ENCODE measurements around the gene CALHM5. TPM values are rescaled to one million over a fixed set of nuclear protein-coding genes. Genes with fewer than 3 reads are reported as not detected.
A peak's percentile ranks its signal among the peaks of the same experiment; 100 is the strongest.

CALHM5 gene
- total and polyA plus RNA-seq, 9 of the 15 experiments (the other 6 are each of a cell fraction or from before 2014, with no cell fraction given): under 0.01 to 0.05 (median 0.02) TPM; not detected in 2

DNA sequence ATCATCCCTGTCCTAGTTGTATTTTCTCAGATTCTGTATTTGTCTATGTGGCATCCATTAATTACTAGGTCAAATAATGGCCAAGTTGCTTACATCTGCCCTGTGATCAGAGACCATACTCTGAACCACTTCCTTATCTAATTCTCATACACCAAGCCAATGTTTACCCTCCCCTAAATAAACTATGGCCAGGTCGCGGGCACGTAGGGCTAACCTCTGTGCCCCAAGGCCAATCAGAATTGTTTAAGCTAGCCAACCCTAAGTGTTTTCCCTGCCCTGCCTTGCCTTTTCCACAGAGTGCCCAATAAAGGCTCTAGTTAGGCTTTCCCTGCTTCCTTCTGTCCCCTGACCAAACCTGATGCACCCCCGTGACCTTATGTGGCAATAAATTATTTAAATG, 39.4 kb downstream of the CALHM5 start:
- H4K20me1 ChIP-seq (replicated peaks; ENCODE audit: control insufficient read depth, insufficient read depth, low read length): no peaks in the 10 kb centered on the region
- no peak for TF ChIP-seq ARHGAP35 (IDR thresholded peaks at IDR 0.05; ENCODE audit: partially characterized antibody)
- TF ChIP-seq PRMT5 (CRISPR knock-in tag; IDR thresholded peaks at IDR 0.05): no peak
- no peak for TF ChIP-seq HNRNPUL1 (IDR thresholded peaks at IDR 0.05; ENCODE audit: low read length)
- no peak for TF ChIP-seq POLR2B (IDR thresholded peaks at IDR 0.05; ENCODE audit: low read depth, partially characterized antibody)
- no peak for TF ChIP-seq MEIS2 (IDR thresholded peaks at IDR 0.05; ENCODE audit: partially characterized antibody)
- TF ChIP-seq, protein P1, sequence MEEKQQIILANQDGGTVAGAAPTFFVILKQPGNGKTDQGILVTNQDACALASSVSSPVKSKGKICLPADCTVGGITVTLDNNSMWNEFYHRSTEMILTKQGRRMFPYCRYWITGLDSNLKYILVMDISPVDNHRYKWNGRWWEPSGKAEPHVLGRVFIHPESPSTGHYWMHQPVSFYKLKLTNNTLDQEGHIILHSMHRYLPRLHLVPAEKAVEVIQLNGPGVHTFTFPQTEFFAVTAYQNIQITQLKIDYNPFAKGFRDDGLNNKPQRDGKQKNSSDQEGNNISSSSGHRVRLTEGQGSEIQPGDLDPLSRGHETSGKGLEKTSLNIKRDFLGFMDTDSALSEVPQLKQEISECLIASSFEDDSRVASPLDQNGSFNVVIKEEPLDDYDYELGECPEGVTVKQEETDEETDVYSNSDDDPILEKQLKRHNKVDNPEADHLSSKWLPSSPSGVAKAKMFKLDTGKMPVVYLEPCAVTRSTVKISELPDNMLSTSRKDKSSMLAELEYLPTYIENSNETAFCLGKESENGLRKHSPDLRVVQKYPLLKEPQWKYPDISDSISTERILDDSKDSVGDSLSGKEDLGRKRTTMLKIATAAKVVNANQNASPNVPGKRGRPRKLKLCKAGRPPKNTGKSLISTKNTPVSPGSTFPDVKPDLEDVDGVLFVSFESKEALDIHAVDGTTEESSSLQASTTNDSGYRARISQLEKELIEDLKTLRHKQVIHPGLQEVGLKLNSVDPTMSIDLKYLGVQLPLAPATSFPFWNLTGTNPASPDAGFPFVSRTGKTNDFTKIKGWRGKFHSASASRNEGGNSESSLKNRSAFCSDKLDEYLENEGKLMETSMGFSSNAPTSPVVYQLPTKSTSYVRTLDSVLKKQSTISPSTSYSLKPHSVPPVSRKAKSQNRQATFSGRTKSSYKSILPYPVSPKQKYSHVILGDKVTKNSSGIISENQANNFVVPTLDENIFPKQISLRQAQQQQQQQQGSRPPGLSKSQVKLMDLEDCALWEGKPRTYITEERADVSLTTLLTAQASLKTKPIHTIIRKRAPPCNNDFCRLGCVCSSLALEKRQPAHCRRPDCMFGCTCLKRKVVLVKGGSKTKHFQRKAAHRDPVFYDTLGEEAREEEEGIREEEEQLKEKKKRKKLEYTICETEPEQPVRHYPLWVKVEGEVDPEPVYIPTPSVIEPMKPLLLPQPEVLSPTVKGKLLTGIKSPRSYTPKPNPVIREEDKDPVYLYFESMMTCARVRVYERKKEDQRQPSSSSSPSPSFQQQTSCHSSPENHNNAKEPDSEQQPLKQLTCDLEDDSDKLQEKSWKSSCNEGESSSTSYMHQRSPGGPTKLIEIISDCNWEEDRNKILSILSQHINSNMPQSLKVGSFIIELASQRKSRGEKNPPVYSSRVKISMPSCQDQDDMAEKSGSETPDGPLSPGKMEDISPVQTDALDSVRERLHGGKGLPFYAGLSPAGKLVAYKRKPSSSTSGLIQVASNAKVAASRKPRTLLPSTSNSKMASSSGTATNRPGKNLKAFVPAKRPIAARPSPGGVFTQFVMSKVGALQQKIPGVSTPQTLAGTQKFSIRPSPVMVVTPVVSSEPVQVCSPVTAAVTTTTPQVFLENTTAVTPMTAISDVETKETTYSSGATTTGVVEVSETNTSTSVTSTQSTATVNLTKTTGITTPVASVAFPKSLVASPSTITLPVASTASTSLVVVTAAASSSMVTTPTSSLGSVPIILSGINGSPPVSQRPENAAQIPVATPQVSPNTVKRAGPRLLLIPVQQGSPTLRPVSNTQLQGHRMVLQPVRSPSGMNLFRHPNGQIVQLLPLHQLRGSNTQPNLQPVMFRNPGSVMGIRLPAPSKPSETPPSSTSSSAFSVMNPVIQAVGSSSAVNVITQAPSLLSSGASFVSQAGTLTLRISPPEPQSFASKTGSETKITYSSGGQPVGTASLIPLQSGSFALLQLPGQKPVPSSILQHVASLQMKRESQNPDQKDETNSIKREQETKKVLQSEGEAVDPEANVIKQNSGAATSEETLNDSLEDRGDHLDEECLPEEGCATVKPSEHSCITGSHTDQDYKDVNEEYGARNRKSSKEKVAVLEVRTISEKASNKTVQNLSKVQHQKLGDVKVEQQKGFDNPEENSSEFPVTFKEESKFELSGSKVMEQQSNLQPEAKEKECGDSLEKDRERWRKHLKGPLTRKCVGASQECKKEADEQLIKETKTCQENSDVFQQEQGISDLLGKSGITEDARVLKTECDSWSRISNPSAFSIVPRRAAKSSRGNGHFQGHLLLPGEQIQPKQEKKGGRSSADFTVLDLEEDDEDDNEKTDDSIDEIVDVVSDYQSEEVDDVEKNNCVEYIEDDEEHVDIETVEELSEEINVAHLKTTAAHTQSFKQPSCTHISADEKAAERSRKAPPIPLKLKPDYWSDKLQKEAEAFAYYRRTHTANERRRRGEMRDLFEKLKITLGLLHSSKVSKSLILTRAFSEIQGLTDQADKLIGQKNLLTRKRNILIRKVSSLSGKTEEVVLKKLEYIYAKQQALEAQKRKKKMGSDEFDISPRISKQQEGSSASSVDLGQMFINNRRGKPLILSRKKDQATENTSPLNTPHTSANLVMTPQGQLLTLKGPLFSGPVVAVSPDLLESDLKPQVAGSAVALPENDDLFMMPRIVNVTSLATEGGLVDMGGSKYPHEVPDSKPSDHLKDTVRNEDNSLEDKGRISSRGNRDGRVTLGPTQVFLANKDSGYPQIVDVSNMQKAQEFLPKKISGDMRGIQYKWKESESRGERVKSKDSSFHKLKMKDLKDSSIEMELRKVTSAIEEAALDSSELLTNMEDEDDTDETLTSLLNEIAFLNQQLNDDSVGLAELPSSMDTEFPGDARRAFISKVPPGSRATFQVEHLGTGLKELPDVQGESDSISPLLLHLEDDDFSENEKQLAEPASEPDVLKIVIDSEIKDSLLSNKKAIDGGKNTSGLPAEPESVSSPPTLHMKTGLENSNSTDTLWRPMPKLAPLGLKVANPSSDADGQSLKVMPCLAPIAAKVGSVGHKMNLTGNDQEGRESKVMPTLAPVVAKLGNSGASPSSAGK (IDR thresholded peaks at IDR 0.05): no peak
- no peak for TF ChIP-seq ZKSCAN3 (CRISPR knock-in tag; IDR thresholded peaks at IDR 0.05)
- no peak for TF ChIP-seq SMAD1 (IDR thresholded peaks at IDR 0.05; ENCODE audit: low read depth, low read length, partially characterized antibody)
- TF ChIP-seq, protein P2, sequence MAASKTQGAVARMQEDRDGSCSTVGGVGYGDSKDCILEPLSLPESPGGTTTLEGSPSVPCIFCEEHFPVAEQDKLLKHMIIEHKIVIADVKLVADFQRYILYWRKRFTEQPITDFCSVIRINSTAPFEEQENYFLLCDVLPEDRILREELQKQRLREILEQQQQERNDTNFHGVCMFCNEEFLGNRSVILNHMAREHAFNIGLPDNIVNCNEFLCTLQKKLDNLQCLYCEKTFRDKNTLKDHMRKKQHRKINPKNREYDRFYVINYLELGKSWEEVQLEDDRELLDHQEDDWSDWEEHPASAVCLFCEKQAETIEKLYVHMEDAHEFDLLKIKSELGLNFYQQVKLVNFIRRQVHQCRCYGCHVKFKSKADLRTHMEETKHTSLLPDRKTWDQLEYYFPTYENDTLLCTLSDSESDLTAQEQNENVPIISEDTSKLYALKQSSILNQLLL (CRISPR knock-in tag; IDR thresholded peaks at IDR 0.05; ENCODE audit: borderline replicate concordance): no peak
- TF ChIP-seq PCBP2 (IDR thresholded peaks at IDR 0.05; ENCODE audit: low read depth, low read length, poor library complexity, severe bottlenecking): no peak
- no peak for TF ChIP-seq ESRRB (CRISPR knock-in tag; IDR thresholded peaks at IDR 0.05; ENCODE audit: borderline replicate concordance)

More for the DNA sequence above, 39.4 kb downstream of the CALHM5 start:
- Histone ChIP-seq H3K27me3 (ENCODE audit: control insufficient read depth in 2 of 2, insufficient read depth in 2 of 2, low read length in 2 of 2) (peaks cover 8 to 10% of the 10 kb centered on the region in 2 experiments; a peak in 3 of 5 replicates), H3K36me3 (ENCODE audit: control insufficient read depth, insufficient read depth, low read length) (no peaks in the 10 kb centered on the region), H3K9me3 (replicated peaks; ENCODE audit: control insufficient read depth, insufficient read depth, low read depth, low read length) (no peaks in the 10 kb centered on the region), H3K9me1 (ENCODE audit: control insufficient read depth, insufficient read depth, low read length) (no peaks in the 10 kb centered on the region), H3K9ac (ENCODE audit: insufficient read depth in 1 of 2, low read depth in 2 of 2, low read length in 2 of 2) (no peak overlapping the region), H3K4me2 (ENCODE audit: insufficient read depth, low read length) (no peak overlapping the region), H2AFZ (ENCODE audit: low read depth, low read length) (peak overlapping the region; percentile 76), H3K4me3 (no peak overlapping the region), H3K27ac (ENCODE audit: extremely low read depth, low read depth, low read length) (no peak overlapping the region), H3K79me2 (ENCODE audit: control insufficient read depth, insufficient read depth, low read length) (no peaks in the 10 kb centered on the region), H3K4me1 (replicated peaks in 1 of 2; ENCODE audit: control insufficient read depth in 2 of 2, insufficient read depth in 2 of 2, low read length in 2 of 2) (peaks cover 2 to 4% of the 10 kb centered on the region in 2 experiments; a peak in 1 of 5 replicates)
- intact Hi-C loops (cut with micrococcal nuclease) (no loop called here), in situ Hi-C loops (cut with MboI) (loop anchor here (10.0 kb wide), 1 partner anchor 266 kb away; no protein-coding TSS in a partner anchor)
- no peak for DNase-seq (ENCODE audit: extremely low read depth in 1 of 4, low spot score in 3 of 4)
- ChIA-PET POLR2A (interaction anchor here (0.6 to 1.2 kb wide), 2 partner anchors 18 to 30 kb away, joined by 3 to 6 read pairs; no protein-coding TSS in a partner anchor), CTCF (ENCODE audit: low intra/inter-chr PET ratio) (no interaction called here)
- BruUV-seq (replicated peaks): no TSS peak
- ATAC-seq: no peak
- FAIRE-seq: no peak
- WGBS (ENCODE audit: insufficient coverage, low coverage, missing lambda C conversion rate): 19% methylated on average over 4 of the region's 4 CpGs
